GM12878 (cell line): ENCODE measurements around the gene ZNF625. TPM values are rescaled to one million over a fixed set of nuclear protein-coding genes. Genes with fewer than 3 reads are reported as not detected.

Experiments
- ASH2L ChIP-seq: fragments of 300-600, 200-600 bp; sonication (generic); IDR thresholded peaks from 2 replicates; pipeline ENCODE4 v1.6.1; 2017; ENCODE audit warnings: low read depth, mild to moderate bottlenecking, borderline replicate concordance
- BHLHE40 ChIP-seq, 2 experiments: fragments of 450-650 bp in 1 of 2; IDR thresholded peaks; 2 replicates each; pipeline ENCODE4 v1.6.1; 2011 to 2017; ENCODE audit warnings: low read depth in 2 of 2, borderline replicate concordance in 1 of 2, improper control_type of control experiment in 1 of 2, low read length in 1 of 2, mild to moderate bottlenecking in 1 of 2
- CBX5 ChIP-seq: sonication (generic); IDR thresholded peaks from 2 replicates; pipeline ENCODE4 v1.6.1; 2016; ENCODE audit warnings: low read depth, moderate library complexity, mild to moderate bottlenecking, inconsistent platforms
- EP300 ChIP-seq, 2 experiments: fragments of 150-350 bp in 1 of 2; IDR thresholded peaks; 2 replicates each; pipeline ENCODE4 v1.6.1; 2011 to 2012; ENCODE audit warnings: low read depth in 2 of 2, low read length in 2 of 2, borderline replicate concordance in 1 of 2, improper control_type of control experiment in 1 of 2, inconsistent platforms in 1 of 2; ENCODE audit not compliant: control insufficient read depth in 1 of 2
- ETV6 ChIP-seq, 2 experiments: fragments of 450-650 bp in 1 of 2; IDR thresholded peaks in 1 of 2; conservative IDR thresholded peaks in 1 of 2; 2 replicates each; pipeline ENCODE4 v1.6.1; 2014; ENCODE audit warnings: antibody characterized with exemption in 1 of 2, borderline replicate concordance in 1 of 2, low read depth in 1 of 2, mild to moderate bottlenecking in 1 of 2, moderate library complexity in 1 of 2
- GATAD2B ChIP-seq: fragments of 450-650 bp; conservative IDR thresholded peaks from 2 replicates; pipeline ENCODE4 v1.6.1; 2017; ENCODE audit warnings: low read depth, mild to moderate bottlenecking, moderate library complexity
- IKZF1 ChIP-seq: fragments of 450-650 bp; conservative IDR thresholded peaks from 2 replicates; pipeline ENCODE4 v1.6.1; 2017; ENCODE audit warnings: antibody characterized with exemption, mild to moderate bottlenecking
- LARP7 ChIP-seq: fragments of 450-650 bp; IDR thresholded peaks from 2 replicates; pipeline ENCODE4 v1.6.1; 2017; ENCODE audit warnings: mild to moderate bottlenecking
- MYB ChIP-seq: fragments of 150-350 bp; IDR thresholded peaks from 2 replicates; pipeline ENCODE4 v1.6.1; 2014; ENCODE audit warnings: mild to moderate bottlenecking, low read depth, low read length, borderline replicate concordance
- NFYB ChIP-seq: IDR thresholded peaks from 2 replicates; pipeline ENCODE4 v1.6.1; 2011; ENCODE audit warnings: low read depth, mild to moderate bottlenecking, low read length, improper control_type of control experiment, moderate library complexity; ENCODE audit not compliant: insufficient read depth
- SP1 ChIP-seq: IDR thresholded peaks from one replicate; pipeline ENCODE4 v1.6.1; 2011; ENCODE audit warnings: low read depth, low read length
- SRF ChIP-seq, 2 experiments: IDR thresholded peaks; 2 replicates each; pipeline ENCODE4 v1.6.1; 2011; ENCODE audit warnings: low read depth in 2 of 2, low read length in 2 of 2, mild to moderate bottlenecking in 1 of 2, moderate library complexity in 1 of 2
- ZZZ3 ChIP-seq: IDR thresholded peaks from 2 replicates; pipeline ENCODE4 v1.6.1; 2011; ENCODE audit warnings: low read depth; ENCODE audit not compliant: control insufficient read depth, insufficient read length
- polyA plus RNA-seq, 11 experiments: library from polyadenylated mRNA; depleted of rRNA in 4 of 11; unstranded in 6 of 11; stranded (reverse) in 5 of 11; fragments of >200 nt; fragmentation: Nextera tagmentation in 4 of 11; fragmentation: Illumina TruSeq in 1 of 11; extraction: Ambion mirVana in 4 of 11; extraction: Trizol in 1 of 11; gene quantifications; 1 replicate in 1 of 11; 2 replicates in 10 of 11; pipeline versions ENCODE4 v1.2.1 to v1.2.3, GENCODE V29; 2011 to 2016; ENCODE audit warnings: inconsistent platforms in 2 of 11, missing spikeins in 2 of 11, low read depth in 1 of 11
- total RNA-seq, 4 experiments: library from RNA; depleted of rRNA in 3 of 4; stranded (reverse); fragments of >200 nt in 3 of 4; fragmentation: Illumina TruSeq in 1 of 4; extraction: Trizol in 1 of 4; gene quantifications; 2 replicates each; pipeline versions ENCODE4 v1.2.1 to v1.2.3, GENCODE V29; 2013 to 2021
- TF ChIP-seq, protein P1 (sequence below): fragments of 450-650 bp; conservative IDR thresholded peaks from 2 replicates; pipeline ENCODE4 v1.6.1; 2017; ENCODE audit warnings: mild to moderate bottlenecking, moderate library complexity
- TF ChIP-seq, protein P2 (sequence below): fragments of 450-650 bp; IDR thresholded peaks from 2 replicates; pipeline ENCODE4 v1.6.1; 2016; ENCODE audit warnings: mild to moderate bottlenecking
- TF ChIP-seq, protein P3 (sequence below): fragments of 450-650 bp; IDR thresholded peaks from 2 replicates; pipeline ENCODE4 v1.6.1; 2016; ENCODE audit warnings: mild to moderate bottlenecking
- TF ChIP-seq, protein P4 (sequence below): IDR thresholded peaks from 2 replicates; pipeline ENCODE4 v1.6.1; 2012; ENCODE audit warnings: low read depth, low read length, improper control_type of control experiment
- TF ChIP-seq, protein P5 (sequence below): fragments of 450-650 bp; IDR thresholded peaks from 2 replicates; pipeline ENCODE4 v1.6.1; 2017; ENCODE audit warnings: low read depth, mild to moderate bottlenecking, moderate library complexity

ZNF625 gene
- total and polyA plus RNA-seq, 10 of the 15 experiments (the other 5 are each of a cell fraction or from before 2014, with no cell fraction given), result 0.52 to 5.0 (median 1.3) TPM

DNA sequence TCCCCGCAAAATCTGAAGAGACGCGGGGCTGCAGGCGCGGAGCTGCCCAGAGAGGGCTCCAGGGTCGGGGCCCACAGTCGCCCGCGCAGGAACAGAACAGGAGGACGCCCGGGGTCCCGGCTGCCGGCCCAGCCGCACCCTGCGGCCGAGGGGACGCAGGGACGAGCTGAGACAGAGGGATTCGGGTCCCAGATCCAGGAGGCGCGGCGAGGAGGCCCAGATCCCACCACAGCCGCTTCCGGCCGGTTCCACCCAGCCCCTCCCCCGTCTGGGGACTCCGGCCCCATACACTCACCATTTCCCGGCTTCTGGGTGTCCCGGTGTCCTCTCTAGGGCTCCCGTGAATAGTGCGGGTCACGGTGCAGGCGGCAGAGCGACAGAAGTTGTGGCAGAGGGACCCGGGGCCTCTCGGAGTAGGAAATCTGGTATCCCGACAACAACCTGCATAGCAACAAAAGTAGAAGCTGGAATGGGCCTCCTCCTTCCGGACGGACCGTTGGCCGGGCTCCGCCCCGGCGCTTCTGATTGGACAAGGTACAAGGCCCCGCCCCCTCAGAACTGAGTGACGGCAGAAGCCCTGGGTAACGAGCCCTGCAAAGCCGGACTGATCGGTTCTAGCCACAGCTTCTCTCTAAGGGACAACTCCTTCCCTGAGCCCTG is 16.5 kb downstream of the ZNF625 start, which contains the start of gene ZNF20 (continued):
- 0 out of 4 replicates have a peak, but pooled peaks of 1 of the 2 experiments have one; percentile 64 for TF ChIP-seq SRF (IDR thresholded peaks at IDR 0.05; ENCODE audit: low read depth in 2 of 2, low read length in 2 of 2)
- TF ChIP-seq, protein P1, sequence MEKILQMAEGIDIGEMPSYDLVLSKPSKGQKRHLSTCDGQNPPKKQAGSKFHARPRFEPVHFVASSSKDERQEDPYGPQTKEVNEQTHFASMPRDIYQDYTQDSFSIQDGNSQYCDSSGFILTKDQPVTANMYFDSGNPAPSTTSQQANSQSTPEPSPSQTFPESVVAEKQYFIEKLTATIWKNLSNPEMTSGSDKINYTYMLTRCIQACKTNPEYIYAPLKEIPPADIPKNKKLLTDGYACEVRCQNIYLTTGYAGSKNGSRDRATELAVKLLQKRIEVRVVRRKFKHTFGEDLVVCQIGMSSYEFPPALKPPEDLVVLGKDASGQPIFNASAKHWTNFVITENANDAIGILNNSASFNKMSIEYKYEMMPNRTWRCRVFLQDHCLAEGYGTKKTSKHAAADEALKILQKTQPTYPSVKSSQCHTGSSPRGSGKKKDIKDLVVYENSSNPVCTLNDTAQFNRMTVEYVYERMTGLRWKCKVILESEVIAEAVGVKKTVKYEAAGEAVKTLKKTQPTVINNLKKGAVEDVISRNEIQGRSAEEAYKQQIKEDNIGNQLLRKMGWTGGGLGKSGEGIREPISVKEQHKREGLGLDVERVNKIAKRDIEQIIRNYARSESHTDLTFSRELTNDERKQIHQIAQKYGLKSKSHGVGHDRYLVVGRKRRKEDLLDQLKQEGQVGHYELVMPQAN, result peak; percentile 86
- 0 out of 2 replicates have a peak, but pooled peaks have one; percentile 64 for TF ChIP-seq ASH2L
- peak; percentile 87 for TF ChIP-seq IKZF1
- TF ChIP-seq, protein P2, sequence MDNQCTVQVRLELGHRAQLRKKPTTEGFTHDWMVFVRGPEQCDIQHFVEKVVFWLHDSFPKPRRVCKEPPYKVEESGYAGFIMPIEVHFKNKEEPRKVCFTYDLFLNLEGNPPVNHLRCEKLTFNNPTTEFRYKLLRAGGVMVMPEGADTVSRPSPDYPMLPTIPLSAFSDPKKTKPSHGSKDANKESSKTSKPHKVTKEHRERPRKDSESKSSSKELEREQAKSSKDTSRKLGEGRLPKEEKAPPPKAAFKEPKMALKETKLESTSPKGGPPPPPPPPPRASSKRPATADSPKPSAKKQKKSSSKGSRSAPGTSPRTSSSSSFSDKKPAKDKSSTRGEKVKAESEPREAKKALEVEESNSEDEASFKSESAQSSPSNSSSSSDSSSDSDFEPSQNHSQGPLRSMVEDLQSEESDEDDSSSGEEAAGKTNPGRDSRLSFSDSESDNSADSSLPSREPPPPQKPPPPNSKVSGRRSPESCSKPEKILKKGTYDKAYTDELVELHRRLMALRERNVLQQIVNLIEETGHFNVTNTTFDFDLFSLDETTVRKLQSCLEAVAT, result 0 out of 2 replicates have a peak, but pooled peaks have one; percentile 10
- TF ChIP-seq, protein P3, sequence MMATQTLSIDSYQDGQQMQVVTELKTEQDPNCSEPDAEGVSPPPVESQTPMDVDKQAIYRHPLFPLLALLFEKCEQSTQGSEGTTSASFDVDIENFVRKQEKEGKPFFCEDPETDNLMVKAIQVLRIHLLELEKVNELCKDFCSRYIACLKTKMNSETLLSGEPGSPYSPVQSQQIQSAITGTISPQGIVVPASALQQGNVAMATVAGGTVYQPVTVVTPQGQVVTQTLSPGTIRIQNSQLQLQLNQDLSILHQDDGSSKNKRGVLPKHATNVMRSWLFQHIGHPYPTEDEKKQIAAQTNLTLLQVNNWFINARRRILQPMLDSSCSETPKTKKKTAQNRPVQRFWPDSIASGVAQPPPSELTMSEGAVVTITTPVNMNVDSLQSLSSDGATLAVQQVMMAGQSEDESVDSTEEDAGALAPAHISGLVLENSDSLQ, result peak; percentile 97
- TF ChIP-seq, protein P4, sequence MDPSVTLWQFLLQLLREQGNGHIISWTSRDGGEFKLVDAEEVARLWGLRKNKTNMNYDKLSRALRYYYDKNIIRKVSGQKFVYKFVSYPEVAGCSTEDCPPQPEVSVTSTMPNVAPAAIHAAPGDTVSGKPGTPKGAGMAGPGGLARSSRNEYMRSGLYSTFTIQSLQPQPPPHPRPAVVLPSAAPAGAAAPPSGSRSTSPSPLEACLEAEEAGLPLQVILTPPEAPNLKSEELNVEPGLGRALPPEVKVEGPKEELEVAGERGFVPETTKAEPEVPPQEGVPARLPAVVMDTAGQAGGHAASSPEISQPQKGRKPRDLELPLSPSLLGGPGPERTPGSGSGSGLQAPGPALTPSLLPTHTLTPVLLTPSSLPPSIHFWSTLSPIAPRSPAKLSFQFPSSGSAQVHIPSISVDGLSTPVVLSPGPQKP, result peak; percentile 26; the same call in 1 of the 2 replicates
- TF ChIP-seq ETV6 (conservative IDR thresholded peaks at IDR 0.05 in 1 of 2, IDR thresholded peaks at IDR 0.05 in 1 of 2; ENCODE audit: borderline replicate concordance in 1 of 2, low read depth in 1 of 2), result no peak
- peak; percentile 38; the same call in 1 of the 2 replicates for TF ChIP-seq MYB
- peak in 1 of 2 experiments; percentile 28; a peak in 2 of 4 replicates for TF ChIP-seq BHLHE40 (IDR thresholded peaks at IDR 0.05; ENCODE audit: borderline replicate concordance in 1 of 2, low read depth in 2 of 2, low read length in 1 of 2)
- peak; percentile 98 for TF ChIP-seq NFYB
- no peak for TF ChIP-seq CBX5
- peak; percentile 84 for TF ChIP-seq GATAD2B
- no peak for TF ChIP-seq EP300 (IDR thresholded peaks at IDR 0.05; ENCODE audit: borderline replicate concordance in 1 of 2, control insufficient read depth in 1 of 2, low read depth in 2 of 2, low read length in 2 of 2)
- no peak for TF ChIP-seq ZZZ3
- peak; percentile 76 for TF ChIP-seq SP1
- TF ChIP-seq LARP7, result peak; percentile 73
- TF ChIP-seq, protein P5, sequence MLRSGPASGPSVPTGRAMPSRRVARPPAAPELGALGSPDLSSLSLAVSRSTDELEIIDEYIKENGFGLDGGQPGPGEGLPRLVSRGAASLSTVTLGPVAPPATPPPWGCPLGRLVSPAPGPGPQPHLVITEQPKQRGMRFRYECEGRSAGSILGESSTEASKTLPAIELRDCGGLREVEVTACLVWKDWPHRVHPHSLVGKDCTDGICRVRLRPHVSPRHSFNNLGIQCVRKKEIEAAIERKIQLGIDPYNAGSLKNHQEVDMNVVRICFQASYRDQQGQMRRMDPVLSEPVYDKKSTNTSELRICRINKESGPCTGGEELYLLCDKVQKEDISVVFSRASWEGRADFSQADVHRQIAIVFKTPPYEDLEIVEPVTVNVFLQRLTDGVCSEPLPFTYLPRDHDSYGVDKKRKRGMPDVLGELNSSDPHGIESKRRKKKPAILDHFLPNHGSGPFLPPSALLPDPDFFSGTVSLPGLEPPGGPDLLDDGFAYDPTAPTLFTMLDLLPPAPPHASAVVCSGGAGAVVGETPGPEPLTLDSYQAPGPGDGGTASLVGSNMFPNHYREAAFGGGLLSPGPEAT, result 0 out of 2 replicates have a peak, but pooled peaks have one; percentile 65
